Fibroblast of villous mesenchyme (primary cell): Measurements from ENCODE around the gene RYR2. TPM values are rescaled to one million over a fixed set of nuclear protein-coding genes. Genes with fewer than 3 reads are reported as not detected.
"Not testable (repeated sequence)": the region's sequence is repeated elsewhere in the genome, so short reads cannot be mapped to it uniquely, and the experiment has no call there.

Experiments used
- DNase-seq: peaks from one replicate; pipeline ENCODE4 v3.0.0-alpha.2; 2010; ENCODE audit warnings: low read depth
- H3K4me3 ChIP-seq: 2 replicates; pipeline ENCODE4 v1.5.1; 2011; ENCODE audit warnings: low read depth, mild to moderate bottlenecking, low read length
- CTCF ChIP-seq: IDR thresholded peaks from 2 replicates; pipeline ENCODE4 v1.5.1; 2012; ENCODE audit warnings: low read depth, mild to moderate bottlenecking, low read length; ENCODE audit not compliant: insufficient read depth
- total RNA-seq: library from RNA; depleted of rRNA; stranded (reverse); fragments of >200 nt; gene quantifications from 2 replicates; pipeline ENCODE4 v1.2.3, GENCODE V29; 2012

RYR2 gene
- total RNA-seq, 1 donor: not detected

- no peak for DNase-seq
- no peak overlapping the region for H3K4me3 ChIP-seq
- TF ChIP-seq CTCF: no peak
These were observed 311.9 kb downstream of the RYR2 start for GRCh38 chr1:237353918-237354317.

- TF ChIP-seq CTCF: no peak
- H3K4me3 ChIP-seq: no peak overlapping the region
- no peak for DNase-seq
These were observed 313.0 kb downstream of the RYR2 start for GRCh38 chr1:237355022-237355421.

GRCh38 chr1:237358555-237358954, 316.6 kb downstream of the RYR2 start:
- no peak for DNase-seq
- TF ChIP-seq CTCF: no peak
- H3K4me3 ChIP-seq: no peak overlapping the region

GRCh38 chr1:237367758-237368157, 325.8 kb downstream of the RYR2 start:
- no peak overlapping the region for H3K4me3 ChIP-seq
- DNase-seq: no peak
- no peak for TF ChIP-seq CTCF

- not testable (repeated sequence) for H3K4me3 ChIP-seq, DNase-seq
These were observed 329.5 kb downstream of the RYR2 start for GRCh38 chr1:237371477-237371876.

- peak; percentile 18 for DNase-seq
- no peak for TF ChIP-seq CTCF
- no peak overlapping the region for H3K4me3 ChIP-seq
These were observed 341.8 kb downstream of the RYR2 start for GRCh38 chr1:237383791-237384190.

- TF ChIP-seq CTCF: no peak
- DNase-seq: no peak
- no peak overlapping the region for H3K4me3 ChIP-seq
These were observed 342.2 kb downstream of the RYR2 start for GRCh38 chr1:237384213-237384612.
